KMS-11 (cell line): ENCODE measurements around the gene MARF1.

Experiments
- H2AFZ ChIP-seq: fragments of 200-600 bp; sonication (generic); 2 replicates; pipeline ENCODE4 v1.6.1; 2016; ENCODE audit warnings: antibody characterized with exemption, mixed run types, low read depth
- H3K27ac ChIP-seq: fragments of 200-600 bp; sonication (generic); 2 replicates; pipeline ENCODE4 v1.6.1; 2016; ENCODE audit warnings: mild to moderate bottlenecking, mixed run types
- H3K27me3 ChIP-seq: fragments of 200-600 bp; sonication (generic); 2 replicates; pipeline ENCODE4 v1.6.1; 2017; ENCODE audit warnings: mild to moderate bottlenecking, low read depth, mixed run types, moderate library complexity; ENCODE audit not compliant: insufficient read depth
- H3K36me3 ChIP-seq: fragments of 200-600 bp; sonication (generic); 2 replicates; pipeline ENCODE4 v1.6.1; 2017; ENCODE audit warnings: mild to moderate bottlenecking, mixed run types; ENCODE audit not compliant: insufficient read depth
- H3K4me1 ChIP-seq: fragments of 200-600 bp; sonication (generic); 2 replicates; pipeline ENCODE4 v1.6.1; 2016; ENCODE audit warnings: mild to moderate bottlenecking, low read depth, mixed run types; ENCODE audit not compliant: poor library complexity, severe bottlenecking
- H3K4me2 ChIP-seq: fragments of 200-600 bp; sonication (generic); 2 replicates; pipeline ENCODE4 v1.7.0; 2016; ENCODE audit warnings: mild to moderate bottlenecking, mixed run types
- H3K4me3 ChIP-seq: fragments of 200-600 bp; sonication (generic); IDR thresholded peaks from 2 replicates; pipeline ENCODE4 v1.6.1; 2017; ENCODE audit warnings: low read depth, low read length, mixed read lengths; ENCODE audit not compliant: insufficient read depth
- H3K79me2 ChIP-seq: fragments of 200-600 bp; sonication (generic); 2 replicates; pipeline ENCODE4 v1.6.1; 2016; ENCODE audit warnings: low read depth, mixed run types; ENCODE audit not compliant: insufficient read depth
- H3K9ac ChIP-seq: fragments of 200-600 bp; sonication (generic); 2 replicates; pipeline ENCODE4 v1.6.1; 2016; ENCODE audit warnings: mild to moderate bottlenecking, mixed run types
- H4K20me1 ChIP-seq: fragments of 200-600 bp; sonication (generic); 2 replicates; pipeline ENCODE4 v1.6.1; 2016; ENCODE audit warnings: mild to moderate bottlenecking, mixed run types; ENCODE audit not compliant: insufficient read depth
- CTCF ChIP-seq: fragments of 200-600 bp; sonication (generic); conservative IDR thresholded peaks from 2 replicates; pipeline ENCODE4 v1.6.1; 2017; ENCODE audit warnings: low read depth, mild to moderate bottlenecking, antibody characterized with exemption, low read length, moderate library complexity, mixed read lengths

Gene MARF1

GRCh38 chr16:15597135-15597534 lies 45.8 kb downstream of the MARF1 start:
- Histone ChIP-seq H3K4me2 (no peak overlapping the region), H4K20me1 (no peaks in the 10 kb centered on the region), H3K36me3 (peaks cover 3% of the 10 kb centered on the region; the same call in 1 of the 2 replicates), H3K27ac (no peak overlapping the region), H3K27me3 (no peaks in the 10 kb centered on the region), H3K9ac (no peak overlapping the region), H2AFZ (no peak overlapping the region), H3K79me2 (no peaks in the 10 kb centered on the region), H3K4me1 (no peaks in the 10 kb centered on the region), H3K4me3 (no peak overlapping the region)
- no peak for TF ChIP-seq CTCF

- H3K27me3 ChIP-seq: no peaks in the 10 kb centered on the region
- no peaks in the 10 kb centered on the region for H3K4me1 ChIP-seq
- no peak overlapping the region for H2AFZ ChIP-seq
- H3K27ac ChIP-seq: no peak overlapping the region
- H3K9ac ChIP-seq: no peak overlapping the region
- no peak overlapping the region for H3K4me3 ChIP-seq
- H4K20me1 ChIP-seq: no peaks in the 10 kb centered on the region
- H3K36me3 ChIP-seq: peaks cover 3% of the 10 kb centered on the region; the same call in 1 of the 2 replicates
- H3K79me2 ChIP-seq: no peaks in the 10 kb centered on the region
- no peak for TF ChIP-seq CTCF
- no peak overlapping the region for H3K4me2 ChIP-seq
Observed at GRCh38 chr16:15594711-15595320, 48.1 kb downstream of the MARF1 start.

DNA sequence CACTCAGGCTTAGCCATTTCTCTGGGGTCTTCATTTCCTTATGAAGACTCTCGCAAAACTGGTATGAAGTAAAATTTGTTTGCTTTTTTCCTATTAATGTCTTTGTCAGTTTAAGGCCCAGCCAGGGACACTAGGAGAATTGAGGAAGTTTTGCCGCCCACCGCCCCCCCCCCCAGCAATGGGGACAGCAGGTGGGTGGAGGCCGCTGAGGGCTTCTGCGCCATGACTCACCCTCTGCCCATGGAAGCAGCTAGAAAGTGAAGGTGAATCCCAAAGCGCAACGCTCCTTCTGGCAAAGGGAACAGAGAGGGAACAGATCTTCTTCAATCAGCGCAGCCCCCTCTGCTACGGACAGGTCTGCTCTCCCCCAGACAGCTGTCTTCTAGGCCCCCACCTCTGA lies 49.7 kb downstream of the MARF1 start:
- H3K36me3 ChIP-seq: peaks cover 3% of the 10 kb centered on the region; the same call in 1 of the 2 replicates
- TF ChIP-seq CTCF: no peak
- H4K20me1 ChIP-seq: no peaks in the 10 kb centered on the region
- H3K27me3 ChIP-seq: no peaks in the 10 kb centered on the region
- H3K79me2 ChIP-seq: no peaks in the 10 kb centered on the region
- no peaks in the 10 kb centered on the region for H3K4me1 ChIP-seq
- no peak overlapping the region for H2AFZ ChIP-seq
- H3K9ac ChIP-seq: no peak overlapping the region
- no peak overlapping the region for H3K27ac ChIP-seq
- no peak overlapping the region for H3K4me2 ChIP-seq
- H3K4me3 ChIP-seq: no peak overlapping the region

DNA sequence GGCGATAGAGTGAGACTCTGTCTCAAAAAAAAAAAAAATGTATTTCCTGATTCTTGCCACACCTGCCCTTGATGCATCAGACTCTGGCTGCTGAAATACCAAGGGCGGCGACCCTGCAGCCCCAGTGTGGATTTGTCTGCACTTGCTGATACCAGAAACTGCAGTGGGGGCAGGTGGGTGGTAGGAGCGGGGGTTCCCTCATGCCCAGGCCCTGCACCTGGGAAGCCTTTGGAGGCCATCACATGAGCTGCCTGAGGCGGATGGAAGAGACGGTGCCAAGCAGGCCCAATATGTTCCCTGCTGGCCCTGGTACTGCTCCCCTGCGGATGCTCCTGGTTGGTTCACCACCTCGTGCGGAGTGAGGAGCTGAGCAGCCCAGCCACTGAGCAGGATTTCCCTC lies 50.6 kb downstream of the MARF1 start:
- Histone ChIP-seq H3K4me1 (no peaks in the 10 kb centered on the region), H4K20me1 (no peaks in the 10 kb centered on the region), H3K36me3 (peaks cover 3% of the 10 kb centered on the region; the same call in 1 of the 2 replicates), H2AFZ (no peak overlapping the region), H3K4me3 (no peak overlapping the region), H3K27ac (no peak overlapping the region), H3K79me2 (no peaks in the 10 kb centered on the region), H3K9ac (no peak overlapping the region), H3K27me3 (no peaks in the 10 kb centered on the region), H3K4me2 (no peak overlapping the region)
- no peak for TF ChIP-seq CTCF
